AG04450 (cell line): ENCODE results near the gene ASIC1. TPM values are rescaled to one million over a fixed set of nuclear protein-coding genes. Genes with fewer than 3 reads are reported as not detected.
A peak's percentile ranks its signal among the peaks of the same experiment; 100 is the strongest.

Experiments
- CTCF ChIA-PET: fragments of 300-600, 350-600 bp; formaldehyde crosslinking; extraction: SDS; loops from one replicate; lab custom pipeline; 2022; ENCODE audit warnings: antibody characterized with exemption, inconsistent platforms; lab: Charles Lee
- POLR2A ChIA-PET: fragments of 350-600 bp; formaldehyde crosslinking; extraction: SDS; loops from one replicate; lab custom pipeline; 2021; ENCODE audit warnings: antibody characterized with exemption, inconsistent platforms; lab: Yijun Ruan, JAX
- DNase-seq: peaks from one replicate; pipeline ENCODE4 v3.0.0-alpha.2; 2011; ENCODE audit warnings: low read depth, low spot score
- H3K27ac ChIP-seq: one replicate; pipeline ENCODE4 v1.5.1; 2012; ENCODE audit warnings: low read depth, low read length, control low read depth
- H3K27me3 ChIP-seq: one replicate; pipeline ENCODE4 v1.6.0; 2012; ENCODE audit warnings: low read length; ENCODE audit not compliant: control insufficient read depth, insufficient read depth
- H3K4me3 ChIP-seq: 2 replicates; pipeline ENCODE4 v1.5.1; 2011; ENCODE audit warnings: mild to moderate bottlenecking, low read depth, low read length, control low read depth
- H3K9me3 ChIP-seq: 2 replicates; pipeline ENCODE4 v1.5.1; 2012; ENCODE audit warnings: low read length; ENCODE audit not compliant: control insufficient read depth, insufficient read depth
- polyA plus RNA-seq: library from polyadenylated mRNA; depleted of rRNA; stranded (reverse); fragments of >200 nt; gene quantifications from 2 replicates; pipeline ENCODE4 v1.2.3, GENCODE V29; 2011
- TF ChIP-seq, protein P1 (sequence below): IDR thresholded peaks from 2 replicates; pipeline ENCODE4 v1.5.1; 2011; ENCODE audit warnings: low read depth, low read length, control low read depth, inconsistent platforms

ASIC1 gene
- polyA plus RNA-seq, 1 experiment = 9.9 TPM

DNA sequence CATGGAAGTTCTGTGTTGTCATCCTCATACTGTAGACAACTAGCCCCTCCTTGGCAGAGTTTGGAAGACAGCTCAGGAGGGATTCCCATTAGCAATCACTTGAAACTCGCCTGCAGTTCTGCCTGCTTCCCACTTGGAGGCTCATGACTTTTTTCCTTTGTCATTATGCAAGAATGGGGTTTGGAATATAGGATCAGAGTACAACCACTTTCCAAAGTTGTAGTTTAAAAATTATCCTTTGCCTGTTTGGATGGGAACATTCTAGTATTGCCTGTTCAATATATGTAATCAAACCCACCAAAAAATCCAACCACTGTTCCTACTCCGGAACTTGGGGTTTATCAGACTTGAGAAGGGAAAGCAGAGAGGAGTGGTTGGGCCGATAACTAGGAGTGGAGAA lies 44.3 kb downstream of the ASIC1 start:
- no peak overlapping the region for H3K4me3 ChIP-seq
- TF ChIP-seq, protein P1, sequence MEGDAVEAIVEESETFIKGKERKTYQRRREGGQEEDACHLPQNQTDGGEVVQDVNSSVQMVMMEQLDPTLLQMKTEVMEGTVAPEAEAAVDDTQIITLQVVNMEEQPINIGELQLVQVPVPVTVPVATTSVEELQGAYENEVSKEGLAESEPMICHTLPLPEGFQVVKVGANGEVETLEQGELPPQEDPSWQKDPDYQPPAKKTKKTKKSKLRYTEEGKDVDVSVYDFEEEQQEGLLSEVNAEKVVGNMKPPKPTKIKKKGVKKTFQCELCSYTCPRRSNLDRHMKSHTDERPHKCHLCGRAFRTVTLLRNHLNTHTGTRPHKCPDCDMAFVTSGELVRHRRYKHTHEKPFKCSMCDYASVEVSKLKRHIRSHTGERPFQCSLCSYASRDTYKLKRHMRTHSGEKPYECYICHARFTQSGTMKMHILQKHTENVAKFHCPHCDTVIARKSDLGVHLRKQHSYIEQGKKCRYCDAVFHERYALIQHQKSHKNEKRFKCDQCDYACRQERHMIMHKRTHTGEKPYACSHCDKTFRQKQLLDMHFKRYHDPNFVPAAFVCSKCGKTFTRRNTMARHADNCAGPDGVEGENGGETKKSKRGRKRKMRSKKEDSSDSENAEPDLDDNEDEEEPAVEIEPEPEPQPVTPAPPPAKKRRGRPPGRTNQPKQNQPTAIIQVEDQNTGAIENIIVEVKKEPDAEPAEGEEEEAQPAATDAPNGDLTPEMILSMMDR = peak; percentile 64
- no peak overlapping the region for H3K27ac ChIP-seq
- DNase-seq = peak; percentile 42
- CTCF ChIA-PET = interaction anchor here (0.6 to 4.3 kb wide), 9 partner anchors 9 to 213 kb away, joined by 3 to 46 read pairs (median 5); partner anchors contain the start of gene COX14
- no peaks in the 10 kb centered on the region for H3K9me3 ChIP-seq
- H3K27me3 ChIP-seq = peaks cover 5% of the 10 kb centered on the region
- POLR2A ChIA-PET = no interaction called here

DNA sequence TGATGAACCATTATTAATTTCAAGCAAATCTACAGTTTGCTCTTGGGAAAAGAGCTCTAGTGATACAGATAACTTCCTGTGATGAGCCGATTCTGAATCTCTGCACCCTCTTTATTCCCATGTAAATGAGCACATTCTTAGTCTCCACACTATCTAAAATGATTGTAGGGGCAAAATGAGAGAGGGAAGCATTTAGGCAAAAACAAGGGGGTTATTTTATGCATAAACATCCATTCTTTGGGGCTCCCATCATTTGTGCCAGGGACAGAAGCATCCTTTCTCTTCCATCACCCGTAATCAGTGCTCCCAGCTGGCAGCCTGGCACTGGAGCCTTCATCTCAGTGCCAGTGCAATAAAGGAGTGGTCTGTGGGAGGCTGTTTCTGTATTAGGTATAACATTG lies 44.7 kb downstream of the ASIC1 start:
- POLR2A ChIA-PET = no interaction called here
- H3K27ac ChIP-seq = no peak overlapping the region

DNA sequence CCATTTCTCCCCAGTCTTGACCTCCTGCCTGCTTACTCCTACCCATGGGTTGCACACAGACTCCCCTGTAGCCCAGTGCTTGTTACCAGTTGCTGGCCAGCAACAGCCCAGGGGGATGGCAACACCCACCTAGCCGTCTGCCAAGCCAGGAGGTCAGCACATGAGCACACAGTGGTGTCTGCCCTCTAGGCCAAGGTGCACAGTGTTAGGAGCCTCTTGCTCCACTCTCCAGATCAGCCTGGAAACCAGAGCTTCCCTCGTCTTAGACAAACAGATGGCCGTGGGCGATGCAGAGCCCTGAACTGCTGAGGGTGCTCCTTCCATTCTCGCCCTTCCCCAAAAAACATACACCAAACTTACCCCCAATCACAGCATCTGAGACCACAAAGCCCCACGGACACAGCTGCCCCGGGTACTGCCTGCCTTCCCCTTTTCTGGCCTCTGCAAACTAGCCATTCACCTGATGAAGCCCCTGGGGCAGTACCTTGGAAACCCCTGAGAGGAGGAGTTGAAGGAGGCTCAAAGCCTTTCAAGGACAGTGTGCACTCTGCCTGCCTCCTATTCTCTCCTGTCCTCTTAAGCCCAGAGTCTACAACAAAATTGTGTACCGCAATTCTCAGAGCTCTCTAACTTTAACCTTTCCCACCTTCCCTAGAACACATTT lies 45.4 kb downstream of the ASIC1 start:
- TF ChIP-seq, protein P1 = no peak
- DNase-seq = no peak
- Histone ChIP-seq H3K27ac (no peak overlapping the region), H3K9me3 (no peaks in the 10 kb centered on the region), H3K27me3 (peaks cover 5% of the 10 kb centered on the region), H3K4me3 (no peak overlapping the region)
- CTCF ChIA-PET = interaction anchor here (0.6 to 4.3 kb wide), 10 partner anchors 8 to 212 kb away, joined by 3 to 46 read pairs (median 6); partner anchors contain the start of gene COX14
- POLR2A ChIA-PET = interaction anchor here (1.4 kb wide), 1 partner anchor 9 kb away, joined by 7 read pairs; the partner anchor contains the start of gene COX14

More for the DNA sequence above, 44.7 kb downstream of the ASIC1 start:
- TF ChIP-seq, protein P1 = no peak
- Histone ChIP-seq H3K27me3 (peaks cover 5% of the 10 kb centered on the region), H3K9me3 (no peaks in the 10 kb centered on the region), H3K4me3 (no peak overlapping the region)
- CTCF ChIA-PET = interaction anchor here (0.6 to 4.3 kb wide), 8 partner anchors 9 to 212 kb away, joined by 3 to 46 read pairs (median 6); partner anchors contain the start of gene COX14
- no peak for DNase-seq

DNA sequence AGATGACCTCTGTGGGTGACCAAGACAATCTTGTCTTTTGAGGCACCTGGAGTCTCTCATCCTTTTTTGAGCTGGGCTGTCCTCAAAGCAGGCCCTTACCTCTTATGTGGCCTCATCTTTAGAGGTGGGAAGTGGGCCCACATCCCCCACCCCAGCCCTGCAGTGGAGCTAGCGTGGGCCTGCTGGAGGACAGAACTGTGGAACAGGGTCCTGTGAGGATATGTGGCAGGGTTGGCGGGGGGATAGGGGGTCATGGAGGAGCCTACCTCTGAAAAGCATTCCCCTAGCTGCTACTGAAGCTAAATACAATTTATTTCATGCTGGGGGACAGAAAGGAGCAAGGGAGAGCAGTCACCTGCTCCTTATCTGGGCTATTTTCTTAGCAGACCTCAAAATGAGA lies 46.0 kb downstream of the ASIC1 start:
- H3K27me3 ChIP-seq = peaks cover 5% of the 10 kb centered on the region
- ChIA-PET CTCF (interaction anchor here (1.6 to 4.3 kb wide), 5 partner anchors 8 to 136 kb away, joined by 4 to 46 read pairs (median 6); partner anchors contain the start of gene COX14), POLR2A (interaction anchor here (1.4 kb wide), 1 partner anchor 9 kb away, joined by 7 read pairs; the partner anchor contains the start of gene COX14)
- no peak overlapping the region for H3K4me3 ChIP-seq
- H3K9me3 ChIP-seq = no peaks in the 10 kb centered on the region
- TF ChIP-seq, protein P1 = no peak
- no peak for DNase-seq
- no peak overlapping the region for H3K27ac ChIP-seq
